ENCODE results near the gene ABHD1.

DNA sequence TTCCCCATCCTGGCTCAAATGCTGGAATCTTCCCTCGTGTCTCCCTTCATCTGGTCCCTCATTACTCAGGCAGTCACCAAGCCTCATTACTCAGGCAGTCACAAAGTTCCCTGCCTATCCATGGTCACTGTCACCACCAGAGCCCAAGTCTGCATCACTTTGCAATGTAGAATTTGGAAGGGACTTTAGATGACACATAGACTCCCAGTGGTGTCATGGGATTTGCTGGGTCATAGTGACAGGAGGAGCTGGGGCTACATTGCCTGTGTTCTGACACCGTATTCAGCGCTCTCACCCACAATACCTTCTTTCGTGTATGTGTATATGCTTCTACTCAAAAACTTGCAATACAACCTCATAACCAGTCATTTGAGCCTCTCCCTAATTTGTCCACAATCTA is 47.3 kb upstream of the ABHD1 start:
- TF ChIP-seq POLR2AphosphoS5 (IDR thresholded peaks at IDR 0.05; ENCODE audit: low read depth) (no peak), GABPA (IDR thresholded peaks at IDR 0.05; ENCODE audit: low read depth) (no peak)
- TF ChIP-seq, protein P1, sequence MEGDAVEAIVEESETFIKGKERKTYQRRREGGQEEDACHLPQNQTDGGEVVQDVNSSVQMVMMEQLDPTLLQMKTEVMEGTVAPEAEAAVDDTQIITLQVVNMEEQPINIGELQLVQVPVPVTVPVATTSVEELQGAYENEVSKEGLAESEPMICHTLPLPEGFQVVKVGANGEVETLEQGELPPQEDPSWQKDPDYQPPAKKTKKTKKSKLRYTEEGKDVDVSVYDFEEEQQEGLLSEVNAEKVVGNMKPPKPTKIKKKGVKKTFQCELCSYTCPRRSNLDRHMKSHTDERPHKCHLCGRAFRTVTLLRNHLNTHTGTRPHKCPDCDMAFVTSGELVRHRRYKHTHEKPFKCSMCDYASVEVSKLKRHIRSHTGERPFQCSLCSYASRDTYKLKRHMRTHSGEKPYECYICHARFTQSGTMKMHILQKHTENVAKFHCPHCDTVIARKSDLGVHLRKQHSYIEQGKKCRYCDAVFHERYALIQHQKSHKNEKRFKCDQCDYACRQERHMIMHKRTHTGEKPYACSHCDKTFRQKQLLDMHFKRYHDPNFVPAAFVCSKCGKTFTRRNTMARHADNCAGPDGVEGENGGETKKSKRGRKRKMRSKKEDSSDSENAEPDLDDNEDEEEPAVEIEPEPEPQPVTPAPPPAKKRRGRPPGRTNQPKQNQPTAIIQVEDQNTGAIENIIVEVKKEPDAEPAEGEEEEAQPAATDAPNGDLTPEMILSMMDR (IDR thresholded peaks at IDR 0.05; ENCODE audit: insufficient read depth, low read length) = no peak
